DOHH2 (cell line): ENCODE results near the gene GREB1.

Experiments used
- H3F3A ChIP-seq: fragments of 200-600 bp; sonication (generic), shearing (Covaris generic); 2 replicates; pipeline ENCODE4 v1.6.0; 2016; ENCODE audit warnings: antibody characterized with exemption, mild to moderate bottlenecking; ENCODE audit not compliant: control insufficient read depth, insufficient read depth
- H3K27ac ChIP-seq: fragments of 200-600 bp; sonication (generic); 2 replicates; pipeline ENCODE4 v1.5.1; 2014; ENCODE audit warnings: low read depth, mild to moderate bottlenecking, low read length, moderate library complexity
- H3K27me3 ChIP-seq: fragments of 200-600 bp; sonication (generic); 2 replicates; pipeline ENCODE4 v1.6.1; 2014; ENCODE audit warnings: mild to moderate bottlenecking, low read length, mixed read lengths; ENCODE audit not compliant: control insufficient read depth
- H3K36me3 ChIP-seq: fragments of 200-600 bp; sonication (generic); 2 replicates; pipeline ENCODE4 v1.6.1; 2014; ENCODE audit warnings: mild to moderate bottlenecking, low read length, moderate library complexity, mixed read lengths; ENCODE audit not compliant: control insufficient read depth
- H3K4me1 ChIP-seq: fragments of 200-600 bp; sonication (generic); 2 replicates; pipeline ENCODE4 v1.6.1; 2014; ENCODE audit warnings: mild to moderate bottlenecking, low read length, mixed read lengths; ENCODE audit not compliant: control insufficient read depth
- H3K4me2 ChIP-seq: fragments of 200-600 bp; sonication (generic); 2 replicates; pipeline ENCODE4 v1.6.0; 2014; ENCODE audit warnings: mild to moderate bottlenecking, low read length, moderate library complexity
- H3K4me3 ChIP-seq: fragments of 200-600 bp; sonication (generic); 2 replicates; pipeline ENCODE4 v1.5.1; 2014; ENCODE audit warnings: mild to moderate bottlenecking, low read length, mixed read lengths
- H3K79me2 ChIP-seq: fragments of 200-600 bp; sonication (generic); 2 replicates; pipeline ENCODE4 v1.6.1; 2014; ENCODE audit warnings: mild to moderate bottlenecking, low read length, mixed read lengths; ENCODE audit not compliant: control insufficient read depth
- H3K9me2 ChIP-seq: fragments of 200-600 bp; sonication (generic); replicated peaks from 2 replicates; pipeline ENCODE4 v1.6.1; 2014; ENCODE audit warnings: mild to moderate bottlenecking, low read length, mixed read lengths; ENCODE audit not compliant: control insufficient read depth
- H3K9me3 ChIP-seq: fragments of 200-600 bp; sonication (generic); 2 replicates; pipeline ENCODE4 v1.6.1; 2014; ENCODE audit warnings: antibody characterized with exemption, low read length, mixed read lengths; ENCODE audit not compliant: control insufficient read depth, insufficient read depth
- H4K20me1 ChIP-seq: fragments of 200-600 bp; sonication (generic); 2 replicates; pipeline ENCODE4 v1.6.0; 2014; ENCODE audit warnings: low read depth, mild to moderate bottlenecking, antibody characterized with exemption, low read length, moderate library complexity; ENCODE audit not compliant: control insufficient read depth, insufficient read depth
- EZH2phosphoT487 ChIP-seq: fragments of 200-600 bp; sonication (generic); IDR thresholded peaks from 2 replicates; pipeline ENCODE4 v1.6.1; 2017; ENCODE audit warnings: borderline replicate concordance, mild to moderate bottlenecking, antibody characterized with exemption, low read length, moderate library complexity, mixed read lengths
- TF ChIP-seq, protein P1 (sequence below): fragments of 200-600 bp; sonication (generic); IDR thresholded peaks from one replicate; pipeline ENCODE4 v1.5.1; 2014; ENCODE audit warnings: antibody characterized with exemption, mild to moderate bottlenecking, low read depth, low read length; ENCODE audit not compliant: poor library complexity, severe bottlenecking

Gene GREB1

DNA sequence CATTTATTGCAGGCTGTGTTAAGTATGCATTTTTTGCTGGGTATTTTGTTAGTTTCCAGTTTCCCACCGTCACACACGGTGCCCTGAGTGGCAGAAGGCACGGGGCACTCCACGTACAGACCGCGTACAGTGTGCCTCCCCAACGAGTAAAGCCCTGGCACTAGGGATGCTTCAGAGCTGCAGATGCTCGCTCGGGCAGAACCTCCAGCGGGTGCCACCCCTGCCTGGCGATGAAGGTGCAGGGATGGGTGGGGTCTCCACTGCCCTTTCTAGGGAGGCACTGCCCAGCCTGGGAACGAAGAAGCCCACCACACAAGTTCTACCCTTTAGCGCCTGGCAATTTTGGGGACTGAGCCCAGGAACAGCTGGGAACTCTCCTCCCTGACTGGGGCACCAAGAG, 4.1 kb downstream of the GREB1 start:
- Histone ChIP-seq H3K4me2 (no peak overlapping the region), H3K9me3 (no peaks in the 10 kb centered on the region), H3K9me2 (no peaks in the 10 kb centered on the region), H3K27me3 (peaks cover 9% of the 10 kb centered on the region), H4K20me1 (no peaks in the 10 kb centered on the region), H3K79me2 (no peaks in the 10 kb centered on the region), H3K4me3 (no peak overlapping the region), H3K4me1 (peaks cover 6% of the 10 kb centered on the region; the same call in 1 of the 2 replicates), H3K36me3 (no peaks in the 10 kb centered on the region), H3F3A (no peaks in the 10 kb centered on the region), H3K27ac (no peak overlapping the region)
- TF ChIP-seq, protein P1, sequence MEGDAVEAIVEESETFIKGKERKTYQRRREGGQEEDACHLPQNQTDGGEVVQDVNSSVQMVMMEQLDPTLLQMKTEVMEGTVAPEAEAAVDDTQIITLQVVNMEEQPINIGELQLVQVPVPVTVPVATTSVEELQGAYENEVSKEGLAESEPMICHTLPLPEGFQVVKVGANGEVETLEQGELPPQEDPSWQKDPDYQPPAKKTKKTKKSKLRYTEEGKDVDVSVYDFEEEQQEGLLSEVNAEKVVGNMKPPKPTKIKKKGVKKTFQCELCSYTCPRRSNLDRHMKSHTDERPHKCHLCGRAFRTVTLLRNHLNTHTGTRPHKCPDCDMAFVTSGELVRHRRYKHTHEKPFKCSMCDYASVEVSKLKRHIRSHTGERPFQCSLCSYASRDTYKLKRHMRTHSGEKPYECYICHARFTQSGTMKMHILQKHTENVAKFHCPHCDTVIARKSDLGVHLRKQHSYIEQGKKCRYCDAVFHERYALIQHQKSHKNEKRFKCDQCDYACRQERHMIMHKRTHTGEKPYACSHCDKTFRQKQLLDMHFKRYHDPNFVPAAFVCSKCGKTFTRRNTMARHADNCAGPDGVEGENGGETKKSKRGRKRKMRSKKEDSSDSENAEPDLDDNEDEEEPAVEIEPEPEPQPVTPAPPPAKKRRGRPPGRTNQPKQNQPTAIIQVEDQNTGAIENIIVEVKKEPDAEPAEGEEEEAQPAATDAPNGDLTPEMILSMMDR: no peak
- no peak for TF ChIP-seq EZH2phosphoT487

DNA sequence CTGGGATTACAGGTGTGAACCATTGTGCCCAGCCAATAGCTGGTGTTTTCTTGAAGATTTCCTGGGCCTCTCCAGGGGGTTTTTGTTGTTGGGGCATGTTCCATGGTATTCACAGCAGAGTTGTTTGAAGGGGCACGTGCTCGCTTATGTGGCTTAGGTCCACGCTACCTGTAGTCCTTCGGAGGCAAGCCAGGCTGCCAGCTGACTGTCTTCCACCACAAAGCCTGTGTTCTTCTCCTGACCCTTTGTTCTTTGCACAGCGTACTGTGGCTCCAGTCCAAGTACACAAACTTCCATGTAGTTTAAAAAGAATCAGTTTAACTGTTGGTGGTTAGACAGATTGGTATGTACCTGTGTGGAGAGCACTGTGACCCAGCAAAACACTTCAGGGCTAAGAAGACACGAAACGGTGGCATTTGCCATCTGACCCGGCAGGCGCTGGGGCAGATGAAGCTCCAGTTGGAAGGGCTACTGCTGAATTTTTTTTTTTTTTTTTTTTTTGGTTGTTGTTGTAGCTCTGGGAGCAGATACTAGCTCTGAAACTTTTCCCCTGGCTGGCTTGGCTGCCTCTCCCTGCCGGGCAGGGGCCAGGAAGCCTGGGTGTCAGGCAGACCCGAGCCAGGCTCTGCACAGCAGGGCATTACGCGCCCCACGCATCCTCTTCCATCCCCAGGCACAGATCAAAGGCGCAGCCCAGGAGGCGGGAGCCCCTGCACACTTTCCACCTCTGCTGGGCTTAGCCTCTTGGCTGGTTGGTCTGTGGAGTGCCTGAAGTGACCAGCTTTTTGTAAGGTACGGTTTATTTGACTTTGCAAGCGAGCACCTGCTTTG, 5.7 kb downstream of the GREB1 start:
- H3K9me3 ChIP-seq: no peaks in the 10 kb centered on the region
- H3K27me3 ChIP-seq: peaks cover 13% of the 10 kb centered on the region
- H3F3A ChIP-seq: no peaks in the 10 kb centered on the region
- no peak overlapping the region for H3K4me2 ChIP-seq
- no peak overlapping the region for H3K4me3 ChIP-seq
- H3K36me3 ChIP-seq: no peaks in the 10 kb centered on the region
- TF ChIP-seq EZH2phosphoT487: no peak
- TF ChIP-seq, protein P1: no peak
- H3K4me1 ChIP-seq: peaks cover 6% of the 10 kb centered on the region; the same call in 1 of the 2 replicates
- no peaks in the 10 kb centered on the region for H3K9me2 ChIP-seq
- H4K20me1 ChIP-seq: no peaks in the 10 kb centered on the region
- no peak overlapping the region for H3K27ac ChIP-seq
- no peaks in the 10 kb centered on the region for H3K79me2 ChIP-seq

DNA sequence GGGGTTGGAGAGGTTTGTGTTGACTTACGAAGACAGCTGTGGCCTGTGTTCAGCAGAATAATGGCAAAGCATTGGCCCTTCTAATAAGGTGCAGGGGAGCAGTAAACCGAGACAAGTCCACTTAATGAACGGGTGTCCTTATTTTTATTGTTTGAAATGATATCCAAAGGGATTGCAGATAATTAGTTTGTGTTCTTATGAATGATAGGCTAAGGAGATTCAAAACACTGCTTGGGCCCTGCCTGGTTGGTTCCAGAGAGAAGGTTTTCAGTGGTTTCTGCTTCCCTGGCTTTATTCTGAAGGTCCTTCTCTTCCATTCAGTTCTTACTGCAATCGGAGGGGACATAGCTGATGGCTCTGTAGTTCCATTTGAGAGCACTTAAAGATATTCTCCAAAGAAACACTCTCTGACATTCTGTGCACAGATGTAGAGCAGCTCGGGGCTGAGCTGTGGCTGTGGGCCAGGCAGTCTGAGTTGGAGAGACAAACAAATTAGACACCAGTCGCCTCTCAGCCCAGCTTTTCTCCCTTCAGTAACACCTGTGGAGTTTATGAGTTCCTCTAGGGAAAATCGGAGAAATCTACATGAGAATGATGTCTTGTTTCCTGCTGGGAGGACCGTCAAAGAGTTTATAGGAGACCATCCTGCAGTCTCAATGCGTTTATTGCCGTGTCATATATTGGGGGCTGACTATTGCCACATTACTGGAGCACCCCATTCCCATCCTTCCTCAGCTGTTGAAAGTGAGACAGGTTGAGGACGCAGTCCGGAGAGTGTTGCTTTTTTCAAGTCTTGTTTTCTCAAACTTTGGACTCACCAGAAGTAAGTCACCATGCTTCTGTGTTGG, 6.5 kb downstream of the GREB1 start:
- Histone ChIP-seq H4K20me1 (no peaks in the 10 kb centered on the region), H3K79me2 (no peaks in the 10 kb centered on the region), H3K36me3 (no peaks in the 10 kb centered on the region), H3K27me3 (peaks cover 13% of the 10 kb centered on the region), H3K9me3 (no peaks in the 10 kb centered on the region), H3F3A (no peaks in the 10 kb centered on the region), H3K4me2 (no peak overlapping the region), H3K9me2 (no peaks in the 10 kb centered on the region), H3K4me1 (peaks cover 6% of the 10 kb centered on the region; the same call in 1 of the 2 replicates), H3K27ac (no peak overlapping the region), H3K4me3 (no peak overlapping the region)
- no peak for TF ChIP-seq EZH2phosphoT487
- TF ChIP-seq, protein P1: no peak
